ENCODE results near the gene INAFM1.

DNA sequence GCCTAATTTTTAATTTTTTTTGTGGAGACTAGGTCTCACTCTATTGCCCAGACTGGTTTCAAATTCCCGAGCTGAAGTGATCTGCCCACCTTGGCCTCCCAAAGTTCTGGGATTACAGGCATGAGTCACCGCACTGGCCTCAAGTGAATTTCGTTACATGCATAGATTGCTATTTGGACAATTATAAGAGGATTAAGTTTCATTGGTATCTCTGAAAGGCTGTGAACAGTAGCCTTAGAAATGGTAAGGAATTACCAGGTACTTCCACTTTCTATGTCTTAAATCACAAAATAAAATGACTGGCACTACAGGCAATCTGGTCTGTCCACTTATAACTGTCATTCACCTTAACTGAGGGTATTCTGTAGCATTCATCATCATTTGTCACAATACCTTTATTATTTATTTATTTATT is 21.2 kb upstream of the INAFM1 start:
- TF ChIP-seq, protein P1, sequence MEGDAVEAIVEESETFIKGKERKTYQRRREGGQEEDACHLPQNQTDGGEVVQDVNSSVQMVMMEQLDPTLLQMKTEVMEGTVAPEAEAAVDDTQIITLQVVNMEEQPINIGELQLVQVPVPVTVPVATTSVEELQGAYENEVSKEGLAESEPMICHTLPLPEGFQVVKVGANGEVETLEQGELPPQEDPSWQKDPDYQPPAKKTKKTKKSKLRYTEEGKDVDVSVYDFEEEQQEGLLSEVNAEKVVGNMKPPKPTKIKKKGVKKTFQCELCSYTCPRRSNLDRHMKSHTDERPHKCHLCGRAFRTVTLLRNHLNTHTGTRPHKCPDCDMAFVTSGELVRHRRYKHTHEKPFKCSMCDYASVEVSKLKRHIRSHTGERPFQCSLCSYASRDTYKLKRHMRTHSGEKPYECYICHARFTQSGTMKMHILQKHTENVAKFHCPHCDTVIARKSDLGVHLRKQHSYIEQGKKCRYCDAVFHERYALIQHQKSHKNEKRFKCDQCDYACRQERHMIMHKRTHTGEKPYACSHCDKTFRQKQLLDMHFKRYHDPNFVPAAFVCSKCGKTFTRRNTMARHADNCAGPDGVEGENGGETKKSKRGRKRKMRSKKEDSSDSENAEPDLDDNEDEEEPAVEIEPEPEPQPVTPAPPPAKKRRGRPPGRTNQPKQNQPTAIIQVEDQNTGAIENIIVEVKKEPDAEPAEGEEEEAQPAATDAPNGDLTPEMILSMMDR (IDR thresholded peaks at IDR 0.05 in 2 of 3, conservative IDR thresholded peaks at IDR 0.05 in 1 of 3; ENCODE audit: insufficient read depth in 2 of 3, low read depth in 1 of 3, low read length in 3 of 3) = no peak
- TF ChIP-seq, protein P2, sequence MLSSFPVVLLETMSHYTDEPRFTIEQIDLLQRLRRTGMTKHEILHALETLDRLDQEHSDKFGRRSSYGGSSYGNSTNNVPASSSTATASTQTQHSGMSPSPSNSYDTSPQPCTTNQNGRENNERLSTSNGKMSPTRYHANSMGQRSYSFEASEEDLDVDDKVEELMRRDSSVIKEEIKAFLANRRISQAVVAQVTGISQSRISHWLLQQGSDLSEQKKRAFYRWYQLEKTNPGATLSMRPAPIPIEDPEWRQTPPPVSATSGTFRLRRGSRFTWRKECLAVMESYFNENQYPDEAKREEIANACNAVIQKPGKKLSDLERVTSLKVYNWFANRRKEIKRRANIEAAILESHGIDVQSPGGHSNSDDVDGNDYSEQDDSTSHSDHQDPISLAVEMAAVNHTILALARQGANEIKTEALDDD (IDR thresholded peaks at IDR 0.05) = no peak
- no peak for TF ChIP-seq TAF1 (IDR thresholded peaks at IDR 0.05; ENCODE audit: control insufficient read depth, extremely low read depth, insufficient read depth, low read length, severe bottlenecking)
- no peak for TF ChIP-seq POLR2A (conservative IDR thresholded peaks at IDR 0.05)
- TF ChIP-seq POLR3A (IDR thresholded peaks at IDR 0.05; ENCODE audit: borderline replicate concordance, extremely low read depth, insufficient read depth, insufficient read length) = no peak
- no peak for TF ChIP-seq L3MBTL2 (IDR thresholded peaks at IDR 0.05)
- no peak for TF ChIP-seq ETS2 (tag; IDR thresholded peaks at IDR 0.05; ENCODE audit: borderline replicate concordance, poor library complexity, severe bottlenecking)
- no peak for TF ChIP-seq KLF10 (CRISPR knock-in tag; IDR thresholded peaks at IDR 0.05)
- TF ChIP-seq HCFC1 (IDR thresholded peaks at IDR 0.05; ENCODE audit: low read depth, low read length) = no peak
- no peak for TF ChIP-seq SMAD2 (IDR thresholded peaks at IDR 0.05; ENCODE audit: low read depth, low read length)
- TF ChIP-seq, protein P3, sequence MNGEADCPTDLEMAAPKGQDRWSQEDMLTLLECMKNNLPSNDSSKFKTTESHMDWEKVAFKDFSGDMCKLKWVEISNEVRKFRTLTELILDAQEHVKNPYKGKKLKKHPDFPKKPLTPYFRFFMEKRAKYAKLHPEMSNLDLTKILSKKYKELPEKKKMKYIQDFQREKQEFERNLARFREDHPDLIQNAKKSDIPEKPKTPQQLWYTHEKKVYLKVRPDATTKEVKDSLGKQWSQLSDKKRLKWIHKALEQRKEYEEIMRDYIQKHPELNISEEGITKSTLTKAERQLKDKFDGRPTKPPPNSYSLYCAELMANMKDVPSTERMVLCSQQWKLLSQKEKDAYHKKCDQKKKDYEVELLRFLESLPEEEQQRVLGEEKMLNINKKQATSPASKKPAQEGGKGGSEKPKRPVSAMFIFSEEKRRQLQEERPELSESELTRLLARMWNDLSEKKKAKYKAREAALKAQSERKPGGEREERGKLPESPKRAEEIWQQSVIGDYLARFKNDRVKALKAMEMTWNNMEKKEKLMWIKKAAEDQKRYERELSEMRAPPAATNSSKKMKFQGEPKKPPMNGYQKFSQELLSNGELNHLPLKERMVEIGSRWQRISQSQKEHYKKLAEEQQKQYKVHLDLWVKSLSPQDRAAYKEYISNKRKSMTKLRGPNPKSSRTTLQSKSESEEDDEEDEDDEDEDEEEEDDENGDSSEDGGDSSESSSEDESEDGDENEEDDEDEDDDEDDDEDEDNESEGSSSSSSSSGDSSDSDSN (IDR thresholded peaks at IDR 0.05; ENCODE audit: borderline replicate concordance in 1 of 2, low read depth in 2 of 2, low read length in 2 of 2) = no peak
- no peak for TF ChIP-seq POLR2AphosphoS5 (IDR thresholded peaks at IDR 0.05; ENCODE audit: control insufficient read depth, insufficient read depth, low read depth, low read length)
- TF ChIP-seq, protein P4, sequence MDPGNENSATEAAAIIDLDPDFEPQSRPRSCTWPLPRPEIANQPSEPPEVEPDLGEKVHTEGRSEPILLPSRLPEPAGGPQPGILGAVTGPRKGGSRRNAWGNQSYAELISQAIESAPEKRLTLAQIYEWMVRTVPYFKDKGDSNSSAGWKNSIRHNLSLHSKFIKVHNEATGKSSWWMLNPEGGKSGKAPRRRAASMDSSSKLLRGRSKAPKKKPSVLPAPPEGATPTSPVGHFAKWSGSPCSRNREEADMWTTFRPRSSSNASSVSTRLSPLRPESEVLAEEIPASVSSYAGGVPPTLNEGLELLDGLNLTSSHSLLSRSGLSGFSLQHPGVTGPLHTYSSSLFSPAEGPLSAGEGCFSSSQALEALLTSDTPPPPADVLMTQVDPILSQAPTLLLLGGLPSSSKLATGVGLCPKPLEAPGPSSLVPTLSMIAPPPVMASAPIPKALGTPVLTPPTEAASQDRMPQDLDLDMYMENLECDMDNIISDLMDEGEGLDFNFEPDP (CRISPR knock-in tag; IDR thresholded peaks at IDR 0.05) = no peak

Measured in K562 (cell line).